Panc1 (cell line): Measurements from ENCODE around the gene GAB3. TPM values are rescaled to one million over a fixed set of nuclear protein-coding genes. Genes with fewer than 3 reads are reported as not detected.

Experiments
- ATAC-seq: fragments of 200-7000 bp; cut with Tn5 transposase; 2 replicates; pipeline ENCODE4 v1.9.1; 2020; ENCODE audit warnings: mild to moderate bottlenecking, moderate library complexity
- BruUV-seq: library from RNA; stranded (reverse); fragments of 400-500 nt; replicated peaks from 2 replicates; lab custom pipeline; 2021; lab: Mats Ljungman, UMichigan
- CTCF ChIA-PET: fragments of 300-600 bp; sonication (Branson Sonifier 250); formaldehyde crosslinking; loops from one replicate; lab custom pipeline; 2022; ENCODE audit warnings: antibody characterized with exemption; lab: Charles Lee
- POLR2A ChIA-PET: fragments of 300-600 bp; sonication (Branson Sonifier 250); formaldehyde crosslinking; loops from one replicate; lab custom pipeline; 2022; ENCODE audit warnings: antibody characterized with exemption; lab: Charles Lee
- DNase-seq: peaks from one replicate; pipeline ENCODE4 v3.0.0-alpha.2; 2010; ENCODE audit warnings: low read depth, low spot score
- H3K27ac ChIP-seq: 2 replicates; pipeline ENCODE4 v1.5.1; 2011; ENCODE audit warnings: mild to moderate bottlenecking, low read length, inconsistent platforms
- H3K27me3 ChIP-seq: fragments of 200-500 bp; sonication (Bioruptor generic); 2 replicates; pipeline ENCODE4 v1.6.0; 2014; ENCODE audit warnings: low read length, inconsistent platforms; ENCODE audit not compliant: control insufficient read depth, insufficient read depth
- H3K36me3 ChIP-seq: fragments of 200-500 bp; sonication (Bioruptor generic); 2 replicates; pipeline ENCODE4 v1.5.1; 2014; ENCODE audit warnings: inconsistent platforms, mild to moderate bottlenecking, low read length, moderate library complexity; ENCODE audit not compliant: control insufficient read depth, insufficient read depth
- H3K4me1 ChIP-seq: 2 replicates; pipeline ENCODE4 v1.5.1; 2011; ENCODE audit warnings: inconsistent platforms, mild to moderate bottlenecking, low read length, moderate library complexity; ENCODE audit not compliant: control insufficient read depth, insufficient read depth
- H3K4me3 ChIP-seq, 2 experiments: 2 replicates each; pipeline ENCODE4 v1.5.1; 2011 to 2012; ENCODE audit warnings: low read depth in 2 of 2, low read length in 2 of 2, mild to moderate bottlenecking in 2 of 2, inconsistent platforms in 1 of 2, moderate library complexity in 1 of 2
- H3K9me3 ChIP-seq: fragments of 200-500 bp; sonication (Bioruptor generic); 2 replicates; pipeline ENCODE4 v1.5.1; 2014; ENCODE audit warnings: low read depth, mild to moderate bottlenecking, inconsistent platforms, low read length, moderate library complexity; ENCODE audit not compliant: control insufficient read depth, insufficient read depth
- POLR2AphosphoS5 ChIP-seq: IDR thresholded peaks from 2 replicates; pipeline ENCODE4 v1.6.1; 2012; ENCODE audit warnings: mild to moderate bottlenecking, low read depth, low read length, moderate library complexity
- SIN3A ChIP-seq: IDR thresholded peaks from 2 replicates; pipeline ENCODE4 v1.6.1; 2012; ENCODE audit warnings: low read depth, mild to moderate bottlenecking, low read length, moderate library complexity, borderline replicate concordance; ENCODE audit not compliant: insufficient read depth
- TCF7L2 ChIP-seq: IDR thresholded peaks from 2 replicates; pipeline ENCODE4 v1.6.1; 2011; ENCODE audit warnings: mild to moderate bottlenecking, low read depth, low read length, inconsistent platforms
- in situ Hi-C: cut with HindIII; loops from 2 replicates; pipeline ENCODE4 v1.10.0; 2016; ENCODE audit warnings: low sequenced_read_pairs, low pct_unique_long_range_greater_than_20kb
- intact Hi-C: fragments of 100-400 bp; cut with micrococcal nuclease; formaldehyde crosslinking; loops from one replicate; pipeline ENCODE4 v1.10.0; 2022; ENCODE audit not compliant: unreplicated experiment
- total RNA-seq: library from RNA; stranded (reverse); gene quantifications from one replicate; pipeline ENCODE4 v1.2.1, GENCODE V29; 2021; ENCODE audit not compliant: unreplicated experiment
- TF ChIP-seq, protein P1 (sequence below): fragments of 450-650 bp; IDR thresholded peaks from 2 replicates; pipeline ENCODE4 v1.5.1; 2017; ENCODE audit warnings: mild to moderate bottlenecking
- TF ChIP-seq, protein P2 (sequence below), 2 experiments: IDR thresholded peaks; 2 replicates each; pipeline ENCODE4 v1.6.1; 2011 to 2012; ENCODE audit warnings: low read depth in 2 of 2, control low read depth in 1 of 2, low read length in 1 of 2, mild to moderate bottlenecking in 1 of 2, moderate library complexity in 1 of 2; ENCODE audit not compliant: insufficient read depth in 1 of 2

The GAB3 gene
- total RNA-seq, 1 experiment from 2014 or later: 8.2 TPM

- H3K27me3 ChIP-seq: no peaks in the 10 kb centered on the region
- H3K4me3 ChIP-seq: no peak overlapping the region
- no TSS peak for BruUV-seq
- peaks cover 9% of the 10 kb centered on the region for H3K4me1 ChIP-seq
- no peak for DNase-seq
- intact Hi-C loops (no loop called here), in situ Hi-C loops (no loop called here)
- CTCF ChIA-PET: no interaction called here
- H3K27ac ChIP-seq: no peak overlapping the region
- H3K36me3 ChIP-seq: no peaks in the 10 kb centered on the region
- no peak for ATAC-seq
- H3K9me3 ChIP-seq: no peaks in the 10 kb centered on the region
- POLR2A ChIA-PET: interaction anchor here (0.6 kb wide), 2 partner anchors 168 to 225 kb away, joined by 4 to 11 read pairs; no protein-coding TSS in a partner anchor
- TF ChIP-seq SIN3A: no peak
- TF ChIP-seq, protein P1, sequence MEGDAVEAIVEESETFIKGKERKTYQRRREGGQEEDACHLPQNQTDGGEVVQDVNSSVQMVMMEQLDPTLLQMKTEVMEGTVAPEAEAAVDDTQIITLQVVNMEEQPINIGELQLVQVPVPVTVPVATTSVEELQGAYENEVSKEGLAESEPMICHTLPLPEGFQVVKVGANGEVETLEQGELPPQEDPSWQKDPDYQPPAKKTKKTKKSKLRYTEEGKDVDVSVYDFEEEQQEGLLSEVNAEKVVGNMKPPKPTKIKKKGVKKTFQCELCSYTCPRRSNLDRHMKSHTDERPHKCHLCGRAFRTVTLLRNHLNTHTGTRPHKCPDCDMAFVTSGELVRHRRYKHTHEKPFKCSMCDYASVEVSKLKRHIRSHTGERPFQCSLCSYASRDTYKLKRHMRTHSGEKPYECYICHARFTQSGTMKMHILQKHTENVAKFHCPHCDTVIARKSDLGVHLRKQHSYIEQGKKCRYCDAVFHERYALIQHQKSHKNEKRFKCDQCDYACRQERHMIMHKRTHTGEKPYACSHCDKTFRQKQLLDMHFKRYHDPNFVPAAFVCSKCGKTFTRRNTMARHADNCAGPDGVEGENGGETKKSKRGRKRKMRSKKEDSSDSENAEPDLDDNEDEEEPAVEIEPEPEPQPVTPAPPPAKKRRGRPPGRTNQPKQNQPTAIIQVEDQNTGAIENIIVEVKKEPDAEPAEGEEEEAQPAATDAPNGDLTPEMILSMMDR: no peak
- TF ChIP-seq, protein P2, sequence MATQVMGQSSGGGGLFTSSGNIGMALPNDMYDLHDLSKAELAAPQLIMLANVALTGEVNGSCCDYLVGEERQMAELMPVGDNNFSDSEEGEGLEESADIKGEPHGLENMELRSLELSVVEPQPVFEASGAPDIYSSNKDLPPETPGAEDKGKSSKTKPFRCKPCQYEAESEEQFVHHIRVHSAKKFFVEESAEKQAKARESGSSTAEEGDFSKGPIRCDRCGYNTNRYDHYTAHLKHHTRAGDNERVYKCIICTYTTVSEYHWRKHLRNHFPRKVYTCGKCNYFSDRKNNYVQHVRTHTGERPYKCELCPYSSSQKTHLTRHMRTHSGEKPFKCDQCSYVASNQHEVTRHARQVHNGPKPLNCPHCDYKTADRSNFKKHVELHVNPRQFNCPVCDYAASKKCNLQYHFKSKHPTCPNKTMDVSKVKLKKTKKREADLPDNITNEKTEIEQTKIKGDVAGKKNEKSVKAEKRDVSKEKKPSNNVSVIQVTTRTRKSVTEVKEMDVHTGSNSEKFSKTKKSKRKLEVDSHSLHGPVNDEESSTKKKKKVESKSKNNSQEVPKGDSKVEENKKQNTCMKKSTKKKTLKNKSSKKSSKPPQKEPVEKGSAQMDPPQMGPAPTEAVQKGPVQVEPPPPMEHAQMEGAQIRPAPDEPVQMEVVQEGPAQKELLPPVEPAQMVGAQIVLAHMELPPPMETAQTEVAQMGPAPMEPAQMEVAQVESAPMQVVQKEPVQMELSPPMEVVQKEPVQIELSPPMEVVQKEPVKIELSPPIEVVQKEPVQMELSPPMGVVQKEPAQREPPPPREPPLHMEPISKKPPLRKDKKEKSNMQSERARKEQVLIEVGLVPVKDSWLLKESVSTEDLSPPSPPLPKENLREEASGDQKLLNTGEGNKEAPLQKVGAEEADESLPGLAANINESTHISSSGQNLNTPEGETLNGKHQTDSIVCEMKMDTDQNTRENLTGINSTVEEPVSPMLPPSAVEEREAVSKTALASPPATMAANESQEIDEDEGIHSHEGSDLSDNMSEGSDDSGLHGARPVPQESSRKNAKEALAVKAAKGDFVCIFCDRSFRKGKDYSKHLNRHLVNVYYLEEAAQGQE (IDR thresholded peaks at IDR 0.05; ENCODE audit: insufficient read depth in 1 of 2, low read depth in 2 of 2, low read length in 1 of 2): no peak
- TF ChIP-seq POLR2AphosphoS5: no peak
- TF ChIP-seq TCF7L2: no peak
Observed at GRCh38 chrX:154712781-154713740, 37.8 kb downstream of the GAB3 start.

GRCh38 chrX:154711264-154711663, 39.6 kb downstream of the GAB3 start:
- no TSS peak for BruUV-seq
- Histone ChIP-seq H3K9me3 (no peaks in the 10 kb centered on the region), H3K27me3 (no peaks in the 10 kb centered on the region), H3K27ac (no peak overlapping the region), H3K4me1 (0 out of 2 replicates have a peak, but pooled peaks cover 4% of the 10 kb centered on the region), H3K36me3 (no peaks in the 10 kb centered on the region), H3K4me3 (no peak overlapping the region)
- TF ChIP-seq TCF7L2 (no peak), SIN3A (no peak), POLR2AphosphoS5 (no peak)
- TF ChIP-seq, protein P1: no peak
- TF ChIP-seq, protein P2 (IDR thresholded peaks at IDR 0.05; ENCODE audit: insufficient read depth in 1 of 2, low read depth in 2 of 2, low read length in 1 of 2): no peak
- no peak for ATAC-seq
- intact Hi-C loops (no loop called here), in situ Hi-C loops (no loop called here)
- DNase-seq: no peak
- ChIA-PET CTCF (no interaction called here), POLR2A (no interaction called here)
